Uterus (tissue), 4 donors: ENCODE results near the gene ABCG1. TPM values are rescaled to one million over a fixed set of nuclear protein-coding genes. Genes with fewer than 3 reads are reported as not detected.
A peak's percentile ranks its signal among the peaks of the same experiment; 100 is the strongest.

Experiments used
- DNase-seq, 2 donors: peaks; one replicate each; pipeline ENCODE4 v3.0.0-alpha.2; 2019 to 2020
- H3K27ac ChIP-seq, 2 donors: fragments of 200-600 bp; sonication (generic); 1 replicate in 1 of 2; 2 replicates in 1 of 2; pipeline ENCODE4 v1.5.1; 2016 to 2018
- H3K27me3 ChIP-seq, 2 donors: fragments of 200-600 bp; sonication (generic); one replicate each; pipeline ENCODE4 v1.5.1; 2018 to 2019; ENCODE audit warnings: control low read depth in 1 of 2
- H3K36me3 ChIP-seq, 2 donors: fragments of 200-600 bp; sonication (generic); one replicate each; pipeline ENCODE4 v1.5.1; 2019; ENCODE audit warnings: control low read depth in 1 of 2
- H3K4me1 ChIP-seq, 2 donors: fragments of 200-600 bp; sonication (generic); one replicate each; pipeline ENCODE4 v1.5.1; 2018 to 2019; ENCODE audit warnings: control low read depth in 1 of 2
- H3K4me3 ChIP-seq, 2 donors: fragments of 200-600 bp; sonication (generic); 1 replicate in 1 of 2; 2 replicates in 1 of 2; pipeline ENCODE4 v1.5.1; 2018 to 2019; ENCODE audit warnings: mild to moderate bottlenecking in 1 of 2
- H3K9me3 ChIP-seq, 2 donors: fragments of 200-600 bp; sonication (generic); one replicate each; pipeline ENCODE4 v1.5.1; 2019; ENCODE audit warnings: control low read depth in 1 of 2
- CTCF ChIP-seq, 4 experiments: fragments of 200-600 bp in 2 of 4; fragments of 450-650 bp in 2 of 4; sonication (generic) in 2 of 4; IDR thresholded peaks; one replicate each; pipeline ENCODE4 v1.5.1; 2016 to 2019; ENCODE audit warnings: antibody characterized with exemption in 4 of 4, mild to moderate bottlenecking in 2 of 4, moderate library complexity in 1 of 4
- POLR2A ChIP-seq, 2 donors: fragments of 450-650 bp; IDR thresholded peaks; one replicate each; pipeline ENCODE4 v1.6.1; 2016; ENCODE audit warnings: antibody characterized with exemption in 2 of 2, mild to moderate bottlenecking in 1 of 2, moderate library complexity in 1 of 2
- intact Hi-C: fragments of 100-400 bp; cut with DNase I; formaldehyde crosslinking; loops from one replicate; pipeline ENCODE4 v1.15.1; 2023; ENCODE audit warnings: low total_unique reads
- total RNA-seq, 4 donors: library from RNA; depleted of rRNA in 3 of 4; stranded (reverse); fragments of >200 nt in 3 of 4; gene quantifications; one replicate each; pipeline versions ENCODE4 v1.1.0 to v1.2.4, GENCODE V29; 2014 to 2023
- donor health status: DM: yes; HTN: yes; CAD: no.

Gene ABCG1
- total RNA-seq, 4 donors from 2014 or later = 11.8 to 51.7 (median 18.4) TPM

GRCh38 chr21:42255825-42256224 is 36.9 kb downstream of the ABCG1 start:
- H3K27me3 ChIP-seq = no peaks in the 10 kb centered on the region
- intact Hi-C loops = no loop called here
- H3K4me3 ChIP-seq = no peak overlapping the region
- DNase-seq = no peak
- H3K4me1 ChIP-seq = no peaks in the 10 kb centered on the region
- no peak for TF ChIP-seq POLR2A (IDR thresholded peaks at IDR 0.05)
- TF ChIP-seq CTCF (IDR thresholded peaks at IDR 0.05) = no peak
- H3K27ac ChIP-seq = no peak overlapping the region
- no peaks in the 10 kb centered on the region for H3K9me3 ChIP-seq
- H3K36me3 ChIP-seq = no peaks in the 10 kb centered on the region

GRCh38 chr21:42256316-42256715 is 37.4 kb downstream of the ABCG1 start:
- Histone ChIP-seq H3K27ac (no peak overlapping the region), H3K4me3 (no peak overlapping the region), H3K36me3 (no peaks in the 10 kb centered on the region), H3K9me3 (no peaks in the 10 kb centered on the region), H3K27me3 (no peaks in the 10 kb centered on the region), H3K4me1 (no peaks in the 10 kb centered on the region)
- DNase-seq = no peak
- intact Hi-C loops = no loop called here
- TF ChIP-seq CTCF (IDR thresholded peaks at IDR 0.05) (no peak), POLR2A (IDR thresholded peaks at IDR 0.05) (no peak)

GRCh38 chr21:42257091-42257765 is 38.3 kb downstream of the ABCG1 start:
- no peaks in the 10 kb centered on the region for H3K36me3 ChIP-seq
- H3K4me3 ChIP-seq = no peak overlapping the region
- H3K27me3 ChIP-seq = no peaks in the 10 kb centered on the region
- no peak for TF ChIP-seq CTCF (IDR thresholded peaks at IDR 0.05)
- no peak for TF ChIP-seq POLR2A (IDR thresholded peaks at IDR 0.05)
- no peaks in the 10 kb centered on the region for H3K4me1 ChIP-seq
- no peak for DNase-seq
- H3K27ac ChIP-seq = no peak overlapping the region
- no peaks in the 10 kb centered on the region for H3K9me3 ChIP-seq
- intact Hi-C loops = no loop called here

- peak; percentile 36 to 43 for DNase-seq
- Histone ChIP-seq H3K36me3 (no peaks in the 10 kb centered on the region), H3K27me3 (no peaks in the 10 kb centered on the region), H3K4me3 (no peak overlapping the region), H3K4me1 (no peaks in the 10 kb centered on the region), H3K27ac (no peak overlapping the region), H3K9me3 (no peaks in the 10 kb centered on the region)
- intact Hi-C loops = no loop called here
- TF ChIP-seq CTCF (IDR thresholded peaks at IDR 0.05) = peak; percentile 44 to 59 (median 57)
- no peak for TF ChIP-seq POLR2A (IDR thresholded peaks at IDR 0.05)
Observed at GRCh38 chr21:42258150-42258884, 39.4 kb downstream of the ABCG1 start.

GRCh38 chr21:42258885-42259407 is 40.0 kb downstream of the ABCG1 start:
- no peak for TF ChIP-seq CTCF (IDR thresholded peaks at IDR 0.05)
- no peak for TF ChIP-seq POLR2A (IDR thresholded peaks at IDR 0.05)
- Histone ChIP-seq H3K4me1 (no peaks in the 10 kb centered on the region), H3K27me3 (no peaks in the 10 kb centered on the region), H3K4me3 (no peak overlapping the region), H3K27ac (no peak overlapping the region), H3K36me3 (no peaks in the 10 kb centered on the region), H3K9me3 (no peaks in the 10 kb centered on the region)
- intact Hi-C loops = no loop called here
- no peak for DNase-seq
